GM06990 (cell line): Measurements from ENCODE around the gene CSTF3.
"Not testable (repeated sequence)": the region's sequence is repeated elsewhere in the genome, so short reads cannot be mapped to it uniquely, and the experiment has no call there.

Source experiments
- DNase-seq: peaks from one replicate; pipeline ENCODE4 v3.0.0-alpha.2; 2011; ENCODE audit not compliant: insufficient read length; ENCODE audit errors: extremely low read depth
- H3K27me3 ChIP-seq: replicated peaks from 2 replicates; pipeline ENCODE4 v1.6.0; 2011; ENCODE audit warnings: low read length; ENCODE audit not compliant: control insufficient read depth, insufficient read depth
- H3K36me3 ChIP-seq: 2 replicates; pipeline ENCODE4 v1.5.1; 2011; ENCODE audit warnings: low read length; ENCODE audit not compliant: control insufficient read depth, insufficient read depth
- H3K4me3 ChIP-seq: replicated peaks from 2 replicates; pipeline ENCODE4 v1.5.1; 2011; ENCODE audit warnings: low read depth, mild to moderate bottlenecking, control low read depth, low read length
- TF ChIP-seq, protein P1 (sequence below): IDR thresholded peaks from 2 replicates; pipeline ENCODE4 v1.5.1; 2011; ENCODE audit warnings: low read length, control low read depth, mild to moderate bottlenecking, inconsistent platforms; ENCODE audit not compliant: insufficient read depth, poor library complexity, severe bottlenecking

Gene CSTF3

GRCh38 chr11:33062137-33062536, 99.1 kb downstream of the CSTF3 start:
- peaks cover 12% of the 10 kb centered on the region for H3K36me3 ChIP-seq

DNA sequence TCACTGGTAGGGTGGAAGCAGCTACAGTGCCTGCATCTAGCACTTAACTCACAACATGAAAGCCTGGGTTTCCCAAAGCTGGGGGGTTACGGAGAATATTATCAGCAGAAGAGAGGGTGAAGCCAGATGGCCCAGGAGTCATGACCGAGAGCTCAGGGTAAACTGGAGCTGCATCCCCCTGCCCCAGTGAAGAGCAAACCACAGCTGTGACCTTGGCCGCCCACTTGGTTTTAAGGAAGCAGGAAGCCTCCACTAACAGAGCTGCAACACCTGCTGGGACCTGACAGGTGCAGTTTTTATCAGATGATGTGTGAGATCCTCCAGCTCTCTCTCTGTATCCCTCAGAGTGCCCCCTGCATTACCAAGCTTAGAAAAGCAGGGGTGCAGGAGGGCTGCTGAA, 101.0 kb downstream of the CSTF3 start:
- Histone ChIP-seq H3K36me3 (peaks cover 4% of the 10 kb centered on the region), H3K4me3 (no peak overlapping the region), H3K27me3 (no peaks in the 10 kb centered on the region)
- no peak for DNase-seq
- TF ChIP-seq, protein P1, sequence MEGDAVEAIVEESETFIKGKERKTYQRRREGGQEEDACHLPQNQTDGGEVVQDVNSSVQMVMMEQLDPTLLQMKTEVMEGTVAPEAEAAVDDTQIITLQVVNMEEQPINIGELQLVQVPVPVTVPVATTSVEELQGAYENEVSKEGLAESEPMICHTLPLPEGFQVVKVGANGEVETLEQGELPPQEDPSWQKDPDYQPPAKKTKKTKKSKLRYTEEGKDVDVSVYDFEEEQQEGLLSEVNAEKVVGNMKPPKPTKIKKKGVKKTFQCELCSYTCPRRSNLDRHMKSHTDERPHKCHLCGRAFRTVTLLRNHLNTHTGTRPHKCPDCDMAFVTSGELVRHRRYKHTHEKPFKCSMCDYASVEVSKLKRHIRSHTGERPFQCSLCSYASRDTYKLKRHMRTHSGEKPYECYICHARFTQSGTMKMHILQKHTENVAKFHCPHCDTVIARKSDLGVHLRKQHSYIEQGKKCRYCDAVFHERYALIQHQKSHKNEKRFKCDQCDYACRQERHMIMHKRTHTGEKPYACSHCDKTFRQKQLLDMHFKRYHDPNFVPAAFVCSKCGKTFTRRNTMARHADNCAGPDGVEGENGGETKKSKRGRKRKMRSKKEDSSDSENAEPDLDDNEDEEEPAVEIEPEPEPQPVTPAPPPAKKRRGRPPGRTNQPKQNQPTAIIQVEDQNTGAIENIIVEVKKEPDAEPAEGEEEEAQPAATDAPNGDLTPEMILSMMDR = no peak

More at GRCh38 chr11:33062137-33062536, 99.1 kb downstream of the CSTF3 start:
- Histone ChIP-seq H3K27me3 (no peaks in the 10 kb centered on the region), H3K4me3 (no peak overlapping the region)
- TF ChIP-seq, protein P1 = no peak
- no peak for DNase-seq

DNA sequence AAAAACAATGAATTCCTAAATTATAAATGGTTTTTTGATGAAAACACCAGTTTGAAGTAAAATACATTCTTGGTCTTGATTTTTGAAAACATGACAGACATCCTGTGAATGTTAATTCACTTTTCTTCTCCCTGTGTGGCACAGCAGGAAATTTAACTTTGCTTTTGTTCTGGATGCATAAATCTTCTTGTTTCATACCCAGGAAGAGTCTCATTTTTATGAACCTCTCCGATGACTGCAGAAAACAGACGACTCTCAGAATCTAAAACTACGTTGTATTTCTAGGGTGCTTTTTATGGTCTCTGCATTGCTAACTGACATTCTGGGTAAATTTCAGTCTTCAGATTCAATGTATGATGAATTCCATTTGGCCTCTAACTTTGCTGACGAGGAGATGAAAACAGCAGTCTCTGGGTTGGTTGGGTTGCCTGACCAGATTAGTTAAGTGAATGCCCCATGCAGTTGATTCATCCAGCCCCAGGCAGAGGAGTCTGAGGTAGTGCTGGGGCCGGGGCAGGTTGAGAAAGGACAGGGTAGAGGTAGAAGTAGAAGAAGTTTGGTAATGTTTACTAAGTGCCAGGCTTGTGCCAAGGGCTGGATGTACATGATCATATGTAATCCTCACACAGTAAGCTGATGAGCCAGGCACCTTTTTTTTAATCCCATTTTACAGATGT, 101.8 kb downstream of the CSTF3 start:
- Histone ChIP-seq H3K27me3 (no peaks in the 10 kb centered on the region), H3K4me3 (no peak overlapping the region), H3K36me3 (peaks cover 4% of the 10 kb centered on the region)
- TF ChIP-seq, protein P1 = no peak
- no peak for DNase-seq

GRCh38 chr11:33057284-33057683, 104.0 kb downstream of the CSTF3 start:
- H3K36me3 ChIP-seq = peaks cover 3% of the 10 kb centered on the region
- no peaks in the 10 kb centered on the region for H3K27me3 ChIP-seq
- DNase-seq = no peak
- TF ChIP-seq, protein P1 = no peak
- no peak overlapping the region for H3K4me3 ChIP-seq

DNA sequence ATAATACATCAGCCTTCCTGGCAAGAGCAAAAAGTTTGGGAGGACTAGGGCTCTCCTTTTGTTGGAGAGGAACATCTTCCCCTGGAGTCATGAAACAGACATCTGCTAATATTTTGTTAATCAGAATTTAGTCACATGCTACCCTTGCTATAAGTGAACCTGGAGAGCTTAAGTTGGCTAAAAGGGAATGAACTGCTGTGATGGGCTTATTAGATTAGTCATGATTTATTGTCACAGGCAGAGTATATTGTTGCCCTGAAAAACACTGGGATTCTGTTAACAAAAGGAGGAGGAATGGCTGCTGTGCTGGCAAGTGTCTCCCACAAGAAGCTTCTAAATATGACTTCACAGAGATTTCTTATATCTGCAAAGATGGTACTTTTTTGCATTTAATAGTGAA, 105.9 kb downstream of the CSTF3 start:
- H3K27me3 ChIP-seq = no peaks in the 10 kb centered on the region
- TF ChIP-seq, protein P1 = no peak
- no peak for DNase-seq
- no peak overlapping the region for H3K4me3 ChIP-seq
- peaks cover 3% of the 10 kb centered on the region for H3K36me3 ChIP-seq

DNA sequence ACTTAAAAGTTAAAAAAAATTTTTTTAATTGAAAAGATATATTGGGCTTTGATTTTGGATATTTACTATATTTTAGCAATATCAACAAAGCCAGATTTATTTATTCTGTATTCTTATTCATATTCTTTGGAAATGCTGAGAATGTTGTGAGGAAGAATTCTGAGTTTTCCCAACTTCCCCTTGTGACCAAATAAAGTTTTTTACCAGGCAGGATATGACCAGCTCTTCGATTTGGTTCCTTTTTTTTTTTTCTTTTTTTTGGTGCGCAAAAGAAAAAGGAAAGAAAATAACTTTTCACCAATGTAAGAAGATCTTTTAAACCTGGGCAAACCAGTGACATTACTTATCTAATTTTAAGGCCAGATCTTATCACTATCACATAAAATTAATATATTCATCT, 109.0 kb downstream of the CSTF3 start:
- Histone ChIP-seq H3K4me3 (no peak overlapping the region), H3K27me3 (no peaks in the 10 kb centered on the region), H3K36me3 (no peaks in the 10 kb centered on the region; the same call in 1 of the 2 replicates)
- TF ChIP-seq, protein P1 = no peak
- no peak for DNase-seq

- H3K4me3 ChIP-seq, DNase-seq, H3K36me3 ChIP-seq, H3K27me3 ChIP-seq: not testable (repeated sequence)
Measured at GRCh38 chr11:33049565-33050408, 111.5 kb downstream of the CSTF3 start.
